CD14-positive monocyte (primary cell): Measurements from ENCODE around the gene C12orf56. TPM values are rescaled to one million over a fixed set of nuclear protein-coding genes. Genes with fewer than 3 reads are reported as not detected.

Source experiments
- DNase-seq, 3 donors: peaks; one replicate each; pipeline ENCODE4 v3.0.0-alpha.2; 2011 to 2022
- H2AFZ ChIP-seq: 2 replicates; pipeline ENCODE4 v1.6.0; 2012; ENCODE audit warnings: mild to moderate bottlenecking, low read depth, low read length, inconsistent platforms; ENCODE audit not compliant: insufficient read depth, poor library complexity, severe bottlenecking
- H3K27ac ChIP-seq, 2 donors: 1 replicate in 1 of 2; 2 replicates in 1 of 2; pipeline ENCODE4 v1.5.1; 2012 to 2013; ENCODE audit warnings: low read length in 2 of 2, control low read depth in 1 of 2, inconsistent platforms in 1 of 2, low read depth in 1 of 2, mild to moderate bottlenecking in 1 of 2
- H3K27me3 ChIP-seq, 2 donors: one replicate each; pipeline versions ENCODE4 v1.6.0 to v1.6.1; 2011 to 2013; ENCODE audit warnings: low read length in 2 of 2; ENCODE audit not compliant: control insufficient read depth in 2 of 2, insufficient read depth in 2 of 2
- H3K36me3 ChIP-seq, 2 donors: replicated peaks in 1 of 2; 1 replicate in 1 of 2; 2 replicates in 1 of 2; pipeline versions ENCODE4 v1.5.1 to v1.6.1; 2012 to 2013; ENCODE audit warnings: low read length in 2 of 2, control low read depth in 1 of 2, inconsistent platforms in 1 of 2, mild to moderate bottlenecking in 1 of 2; ENCODE audit not compliant: insufficient read depth in 2 of 2, control insufficient read depth in 1 of 2
- H3K4me1 ChIP-seq, 2 donors: 1 replicate in 1 of 2; 2 replicates in 1 of 2; pipeline versions ENCODE4 v1.5.1 to v1.6.1; 2012 to 2013; ENCODE audit warnings: low read length in 2 of 2, control low read depth in 1 of 2, inconsistent platforms in 1 of 2, mild to moderate bottlenecking in 1 of 2, moderate library complexity in 1 of 2; ENCODE audit not compliant: insufficient read depth in 2 of 2, control insufficient read depth in 1 of 2
- H3K4me2 ChIP-seq: replicated peaks from 2 replicates; pipeline ENCODE3; 2012; ENCODE audit warnings: low read length, moderate library complexity, mild to moderate bottlenecking; ENCODE audit not compliant: poor library complexity, severe bottlenecking; ENCODE audit errors: extremely low read depth
- H3K4me3 ChIP-seq, 3 experiments: fragments of 200-600 bp in 1 of 3; sonication (generic) in 1 of 3; replicated peaks in 1 of 3; 1 replicate in 2 of 3; 2 replicates in 1 of 3; pipeline ENCODE4 v1.5.1; 2011 to 2013; ENCODE audit warnings: low read length in 3 of 3, mild to moderate bottlenecking in 3 of 3, control low read depth in 2 of 3, low read depth in 2 of 3, inconsistent platforms in 1 of 3, moderate library complexity in 1 of 3
- H3K79me2 ChIP-seq: 2 replicates; pipeline ENCODE4 v1.6.0; 2012; ENCODE audit warnings: mild to moderate bottlenecking, control low read depth, inconsistent platforms, low read length, moderate library complexity; ENCODE audit not compliant: insufficient read depth
- H3K9ac ChIP-seq: 2 replicates; pipeline ENCODE4 v1.6.0; 2017; ENCODE audit warnings: low read length, mild to moderate bottlenecking; ENCODE audit not compliant: insufficient read depth, poor library complexity, severe bottlenecking
- H3K9me3 ChIP-seq, 2 donors: replicated peaks in 1 of 2; 1 replicate in 1 of 2; 2 replicates in 1 of 2; pipeline versions ENCODE4 v1.5.1 to v1.6.1; 2012 to 2013; ENCODE audit warnings: low read length in 2 of 2, control low read depth in 1 of 2; ENCODE audit not compliant: control insufficient read depth in 1 of 2, insufficient read depth in 1 of 2
- H4K20me1 ChIP-seq: 2 replicates; pipeline ENCODE4 v1.6.0; 2012; ENCODE audit warnings: mild to moderate bottlenecking, low read length, control low read depth, moderate library complexity; ENCODE audit not compliant: insufficient read depth
- H3K27ac Mint-ChIP-seq, 7 donors: one replicate each; pipeline ENCODE4 v1.8.0; 2020; ENCODE audit warnings: mild to moderate bottlenecking in 7 of 7, mixed read lengths in 7 of 7, moderate library complexity in 6 of 7, inconsistent platforms in 2 of 7
- H3K27me3 Mint-ChIP-seq, 3 donors: one replicate each; pipeline ENCODE4 v1.8.0; 2021 to 2022; ENCODE audit warnings: low read depth in 3 of 3, mild to moderate bottlenecking in 3 of 3, mixed read lengths in 3 of 3, moderate library complexity in 3 of 3, inconsistent platforms in 1 of 3
- H3K36me3 Mint-ChIP-seq, 2 donors: one replicate each; pipeline ENCODE4 v1.8.0; 2020; ENCODE audit warnings: mixed read lengths in 2 of 2, inconsistent platforms in 1 of 2, mild to moderate bottlenecking in 1 of 2
- H3K4me1 Mint-ChIP-seq: one replicate; pipeline ENCODE4 v1.8.0; 2020; ENCODE audit warnings: mild to moderate bottlenecking, mixed read lengths
- H3K4me3 Mint-ChIP-seq, 2 donors: one replicate each; pipeline ENCODE4 v1.8.0; 2020; ENCODE audit warnings: mild to moderate bottlenecking in 2 of 2, mixed read lengths in 2 of 2, moderate library complexity in 1 of 2
- H3K9me3 Mint-ChIP-seq, 7 donors: one replicate each; pipeline ENCODE4 v1.8.0; 2020 to 2022; ENCODE audit warnings: mixed read lengths in 7 of 7, mild to moderate bottlenecking in 6 of 7, moderate library complexity in 6 of 7, inconsistent platforms in 2 of 7
- CTCF ChIP-seq: fragments of 200-600 bp; IDR thresholded peaks from one replicate; pipeline ENCODE4 v1.8.0; 2022; ENCODE audit warnings: antibody characterized with exemption, mild to moderate bottlenecking
- WGBS: methylation state at CpG from one replicate; pipeline ENCODE4 v1.1.5; 2013; ENCODE audit warnings: missing lambda C conversion rate; ENCODE audit not compliant: insufficient coverage; 5-methylcytosine and 5-hydroxymethylcytosine counted together
- intact Hi-C, 2 donors: fragments of 100-400 bp; cut with micrococcal nuclease; formaldehyde crosslinking; loops; one replicate each; pipeline versions ENCODE4 v1.15.0 to v1.15.1; 2023
- polyA plus RNA-seq, 3 donors: library from polyadenylated mRNA; depleted of rRNA in 1 of 3; unstranded in 2 of 3; stranded (reverse) in 1 of 3; fragments of 300-500 nt in 2 of 3; fragments of >200 nt in 1 of 3; fragmentation: Illumina TruSeq in 2 of 3; gene quantifications; 1 replicate in 2 of 3; 2 replicates in 1 of 3; pipeline ENCODE4 v1.2.3, GENCODE V29; 2012 to 2021

The C12orf56 gene
- polyA plus RNA-seq, 3 donors, result not detected

GRCh38 chr12:64261813-64262212 lies 128.7 kb downstream of the C12orf56 start:
- peaks cover 0 to 3% (median 3%) of the 10 kb centered on the region in 3 donors for H3K27me3 Mint-ChIP-seq
- intact Hi-C loops, result no loop called here

GRCh38 chr12:64258576-64258975 lies 132.0 kb downstream of the C12orf56 start:
- Mint-ChIP-seq H3K27ac (peak overlapping the region in 1 of 7 donors; percentile 18), H3K4me3 (no peak overlapping the region), H3K27me3 (peaks cover 0 to 3% (median 1%) of the 10 kb centered on the region in 3 donors), H3K4me1 (peaks cover 2% of the 10 kb centered on the region), H3K9me3 (no peaks in the 10 kb centered on the region), H3K36me3 (no peaks in the 10 kb centered on the region)
- no peak overlapping the region for H3K9ac ChIP-seq
- TF ChIP-seq CTCF, result no peak
- no peak for DNase-seq
- intact Hi-C loops, result no loop called here
- H3K36me3 ChIP-seq, result no peaks in the 10 kb centered on the region
- H3K27ac ChIP-seq, result no peak overlapping the region
- no peaks in the 10 kb centered on the region for H3K79me2 ChIP-seq
- H3K9me3 ChIP-seq, result no peaks in the 10 kb centered on the region
- no peak overlapping the region for H2AFZ ChIP-seq
- H4K20me1 ChIP-seq, result no peaks in the 10 kb centered on the region
- H3K4me1 ChIP-seq, result no peaks in the 10 kb centered on the region
- no peak overlapping the region for H3K4me3 ChIP-seq
- H3K27me3 ChIP-seq, result no peaks in the 10 kb centered on the region
- 70% methylated on average over 1 of the region's 3 CpGs for WGBS
- no peak overlapping the region for H3K4me2 ChIP-seq

More at GRCh38 chr12:64261813-64262212, 128.7 kb downstream of the C12orf56 start:
- no peak for TF ChIP-seq CTCF
- no peaks in the 10 kb centered on the region for H3K4me1 ChIP-seq
- no peak overlapping the region for H3K4me3 ChIP-seq
- H3K9me3 Mint-ChIP-seq, result no peaks in the 10 kb centered on the region
- no peak overlapping the region for H3K9ac ChIP-seq
- no peak overlapping the region for H3K4me3 Mint-ChIP-seq
- no peaks in the 10 kb centered on the region for H3K9me3 ChIP-seq
- H4K20me1 ChIP-seq, result no peaks in the 10 kb centered on the region
- no peaks in the 10 kb centered on the region for H3K36me3 Mint-ChIP-seq
- no peak overlapping the region for H3K27ac ChIP-seq
- H3K4me2 ChIP-seq, result no peak overlapping the region
- no peaks in the 10 kb centered on the region for H3K27me3 ChIP-seq
- DNase-seq, result no peak
- H3K79me2 ChIP-seq, result no peaks in the 10 kb centered on the region
- no peak overlapping the region for H3K27ac Mint-ChIP-seq
- H2AFZ ChIP-seq, result no peak overlapping the region
- WGBS, result 90% methylated on average over 2 of the region's 5 CpGs
- H3K36me3 ChIP-seq, result no peaks in the 10 kb centered on the region
- H3K4me1 Mint-ChIP-seq, result no peaks in the 10 kb centered on the region
